GM21619 (cell line): ENCODE data around the gene RPS5.
"Not testable (repeated sequence)": the region's sequence is repeated elsewhere in the genome, so short reads cannot be mapped to it uniquely, and the experiment has no call there.

ENCODE experiments used
- ATAC-seq: cut with Tn5 transposase; IDR thresholded peaks from one replicate; pipeline ENCODE4 v1.9.1; 2021; ENCODE audit not compliant: unreplicated experiment

Gene RPS5

DNA sequence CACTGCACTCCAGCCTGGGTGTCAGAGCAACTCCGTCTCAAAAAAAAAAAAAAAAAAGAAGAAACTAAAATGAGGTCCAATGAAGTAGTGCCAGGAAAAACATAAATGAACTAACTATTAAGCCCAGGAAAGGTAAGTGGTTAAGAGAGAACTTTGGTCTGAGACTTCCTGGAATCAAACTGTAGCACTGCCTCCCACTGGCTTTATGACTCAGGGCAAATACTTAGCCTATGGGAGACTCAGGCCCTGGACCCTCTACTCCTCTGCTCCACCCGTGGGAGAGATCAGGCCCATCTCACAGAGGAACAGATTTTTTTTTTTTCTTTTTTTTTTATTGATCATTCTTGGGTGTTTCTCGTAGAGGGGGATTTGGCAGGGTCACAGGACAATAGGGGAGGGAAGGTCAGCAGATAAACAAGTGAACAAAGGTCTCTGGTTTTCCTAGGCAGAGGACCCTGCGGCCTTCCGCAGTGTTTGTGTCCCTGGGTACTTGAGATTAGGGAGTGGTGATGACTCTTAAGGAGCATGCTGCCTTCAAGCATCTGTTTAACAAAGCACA lies 16.9 kb downstream of the RPS5 start:
- not testable (repeated sequence) for ATAC-seq

GRCh38 chr19:58406818-58407657 lies 20.0 kb downstream of the RPS5 start:
- ATAC-seq = no peak

- no peak for ATAC-seq
Measured at GRCh38 chr19:58407658-58408151, 20.6 kb downstream of the RPS5 start.

DNA sequence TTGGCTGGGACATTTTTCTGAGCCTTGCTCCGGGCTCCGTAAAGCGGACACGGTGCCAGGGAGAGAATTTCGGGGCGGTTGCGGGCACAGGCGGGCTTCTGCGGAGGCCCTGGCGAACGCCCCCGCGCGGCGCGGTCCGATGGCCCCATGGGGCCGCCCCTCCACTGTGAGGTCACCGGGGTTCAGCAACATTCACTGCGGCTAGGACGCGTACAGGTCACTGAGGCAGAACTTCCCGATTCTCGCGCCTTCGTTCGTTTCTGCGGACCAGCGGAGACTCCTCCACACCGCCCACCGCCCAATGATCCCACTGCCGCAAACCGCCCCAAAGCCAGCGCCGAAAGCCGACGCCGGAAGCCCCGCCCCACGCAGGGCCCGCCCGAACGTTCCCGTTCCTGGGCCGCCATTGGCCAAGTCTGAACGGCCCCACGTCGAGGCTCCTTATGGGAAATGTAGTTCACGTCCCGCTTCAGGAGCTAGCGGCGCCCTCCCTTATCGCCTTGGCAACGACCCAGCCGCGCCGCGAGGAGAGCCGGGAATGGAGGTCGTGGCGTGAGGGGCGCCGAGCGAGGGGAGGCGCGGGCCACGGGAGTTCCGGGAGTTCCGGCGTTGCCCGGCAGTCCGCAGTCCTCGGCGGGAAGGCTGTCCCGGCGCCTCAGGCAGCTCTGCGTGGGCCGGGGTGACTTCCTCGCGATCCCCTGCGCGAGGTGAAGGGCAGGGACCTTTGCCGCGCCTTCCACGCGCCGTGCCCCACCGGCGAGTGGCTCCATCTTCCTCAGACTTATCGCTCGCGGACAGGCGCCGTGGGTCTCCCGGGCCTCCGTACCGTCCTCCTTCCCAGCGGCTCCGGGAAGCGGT lies 21.3 kb downstream of the RPS5 start, which contains the start of gene ZNF584:
ZNF584 (plus strand) TSS at position 498 of the 858 bp plus-strand sequence. CDS start 499 bp downstream, outside the sequence.
- ATAC-seq = peak; percentile 96

- ATAC-seq = no peak
Measured at GRCh38 chr19:58409010-58409790, 22.1 kb downstream of the RPS5 start.

- no peak for ATAC-seq
Measured at GRCh38 chr19:58416604-58417003, 29.5 kb downstream of the RPS5 start.

- ATAC-seq = no peak
Measured at GRCh38 chr19:58417071-58417470, 30.0 kb downstream of the RPS5 start.

- ATAC-seq = no peak
Measured at GRCh38 chr19:58428617-58429016, 41.5 kb downstream of the RPS5 start.

DNA sequence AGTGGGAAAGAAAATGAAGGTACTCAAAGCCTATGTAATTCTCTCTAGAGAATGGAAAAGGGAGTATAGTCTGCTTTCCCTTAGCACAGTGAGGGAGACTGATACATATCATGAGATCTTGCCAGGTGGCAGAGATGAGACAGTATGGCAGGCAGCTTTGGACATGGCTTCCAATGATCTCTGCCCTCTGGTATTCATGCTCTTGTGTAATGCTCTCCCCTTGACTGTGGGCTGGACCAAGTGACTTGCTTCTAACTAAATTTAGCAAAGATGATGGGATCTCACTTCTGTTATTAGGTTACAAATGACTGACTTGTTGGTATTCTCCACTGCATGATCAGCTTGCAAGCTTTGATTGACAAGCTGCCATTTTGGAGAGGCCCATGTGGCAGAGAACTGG lies 42.7 kb downstream of the RPS5 start:
- ATAC-seq = no peak

- ATAC-seq = no peak
Measured at GRCh38 chr19:58434217-58434616, 47.1 kb downstream of the RPS5 start.

DNA sequence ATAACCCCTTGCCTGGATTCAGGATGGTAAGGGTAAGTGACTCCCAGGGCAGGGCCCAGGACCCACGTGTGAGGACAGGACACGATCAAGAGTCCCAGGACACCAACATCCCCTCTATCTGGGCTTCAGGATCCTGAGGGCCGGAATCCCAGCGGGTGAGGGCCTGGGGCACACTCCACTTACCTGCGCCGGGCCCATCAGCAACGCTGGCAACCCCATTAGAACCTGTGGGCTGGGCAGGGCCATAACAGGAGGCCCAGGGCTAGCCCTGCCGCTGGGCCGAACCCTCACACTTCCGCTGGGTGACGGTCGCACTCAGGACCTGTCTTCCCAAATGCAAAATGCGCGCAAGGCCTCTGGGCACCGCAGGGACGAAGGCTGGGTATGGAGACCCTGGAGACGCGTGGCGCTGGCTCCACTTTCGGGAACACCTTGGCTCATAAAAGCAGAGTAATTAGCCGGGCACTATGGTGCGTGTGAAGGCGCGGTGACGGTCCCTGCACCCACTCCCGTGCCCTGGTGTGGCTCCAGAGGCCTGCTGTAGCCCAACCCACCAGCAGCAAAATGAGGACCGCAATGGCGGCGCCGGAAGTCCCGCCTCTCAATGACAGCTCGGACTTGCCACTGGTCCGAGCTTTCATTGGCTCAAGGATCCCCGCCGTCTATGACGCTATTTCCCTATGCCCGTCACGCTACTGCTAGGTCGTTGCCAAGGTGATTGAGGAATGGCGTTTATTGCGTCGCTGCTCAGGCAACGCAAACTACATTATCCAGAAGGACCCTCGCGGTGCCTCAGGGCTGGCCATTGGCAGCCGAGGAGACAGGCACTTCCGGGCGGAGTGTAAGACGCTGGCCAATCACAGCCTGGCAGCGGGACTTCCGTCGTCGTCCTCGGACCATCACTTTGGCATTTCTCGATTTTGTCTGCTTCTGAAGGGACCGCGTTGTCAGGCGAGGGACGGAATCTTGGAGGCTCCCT lies 52.8 kb downstream of the RPS5 start, which contains the start of gene ZNF132:
ZNF132 (minus strand) TSS at position 578 of the 979 bp plus-strand sequence; CDS start at position 246, 332 bp downstream.
- ATAC-seq = peak; percentile 97

DNA sequence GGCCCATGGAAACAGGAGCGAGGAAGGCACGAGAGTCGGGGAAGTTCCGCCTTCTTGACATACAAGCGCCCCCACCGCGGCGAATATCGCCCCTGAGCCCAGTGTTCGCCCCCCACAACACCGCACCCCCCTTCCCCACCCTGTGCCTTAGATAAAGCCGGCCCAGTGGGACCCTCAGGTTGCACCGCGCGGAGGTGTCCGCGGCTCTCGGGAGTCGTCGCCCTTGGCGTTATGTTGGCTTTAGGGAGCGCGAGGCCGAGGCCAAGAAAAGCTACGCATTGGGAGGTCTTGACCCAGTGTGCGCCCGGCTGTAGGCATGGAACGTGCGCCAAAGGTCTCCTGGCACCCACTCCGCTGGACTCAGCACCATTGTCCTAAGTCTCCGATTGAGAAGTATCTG lies 53.5 kb downstream of the RPS5 start:
- no peak for ATAC-seq

DNA sequence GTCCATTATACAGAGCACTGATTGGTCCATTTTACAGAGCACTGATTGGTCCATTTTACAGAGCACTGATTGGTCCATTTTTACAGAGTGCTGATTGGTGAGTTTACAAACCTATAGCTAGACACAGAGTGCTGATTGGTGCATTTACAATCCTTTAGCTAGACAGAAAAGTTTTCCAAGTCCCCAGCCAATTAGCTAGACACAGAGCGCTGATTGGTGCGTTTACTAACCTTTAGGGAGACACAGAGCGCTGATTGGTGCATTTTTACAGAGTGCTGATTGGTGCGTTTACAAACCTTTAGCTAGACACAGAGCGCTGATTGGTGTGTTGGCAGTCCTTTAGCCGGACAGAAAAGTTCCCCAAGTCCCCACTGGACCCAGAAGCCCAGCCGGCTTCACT lies 55.9 kb downstream of the RPS5 start:
- ATAC-seq = not testable (repeated sequence)
